Caco-2 (cell line): ENCODE data around the gene TMEM255B. TPM values are rescaled to one million over a fixed set of nuclear protein-coding genes. Genes with fewer than 3 reads are reported as not detected.
"Not testable (repeated sequence)": the region's sequence is repeated elsewhere in the genome, so short reads cannot be mapped to it uniquely, and the experiment has no call there.

ENCODE experiments used
- BruUV-seq: library from RNA; stranded (reverse); fragments of 400-500 nt; replicated peaks from 2 replicates; lab custom pipeline; 2021; lab: Mats Ljungman, UMichigan
- CTCF ChIA-PET: fragments of 300-600 bp; sonication (Branson Sonifier 250); formaldehyde crosslinking; loops from one replicate; lab custom pipeline; 2022; ENCODE audit warnings: antibody characterized with exemption; lab: Charles Lee
- POLR2A ChIA-PET: fragments of 300-600 bp; sonication (Branson Sonifier 250); formaldehyde crosslinking; loops from one replicate; lab custom pipeline; 2022; ENCODE audit warnings: antibody characterized with exemption; lab: Charles Lee
- DNase-seq, 2 experiments: peaks; one replicate each; pipeline versions ENCODE4 v3.0.0 to v3.0.0-alpha.2; 2020 to 2022
- H3K27me3 ChIP-seq: replicated peaks from 2 replicates; pipeline ENCODE4 v1.6.0; 2011; ENCODE audit warnings: low read length; ENCODE audit not compliant: control insufficient read depth, insufficient read depth
- H3K36me3 ChIP-seq: 2 replicates; pipeline ENCODE4 v1.5.1; 2011; ENCODE audit warnings: low read length; ENCODE audit not compliant: control insufficient read depth, insufficient read depth
- H3K4me1 ChIP-seq: fragments of 250-450 bp; sonication (Bioruptor Pico); 2 replicates; pipeline ENCODE4 v1.5.1; 2020; ENCODE audit warnings: mild to moderate bottlenecking
- H3K4me3 ChIP-seq: 2 replicates; pipeline ENCODE4 v1.5.1; 2011; ENCODE audit warnings: low read depth, mild to moderate bottlenecking, control low read depth, low read length
- H3K9me3 ChIP-seq: fragments of 250-450 bp; sonication (Bioruptor Pico); 2 replicates; pipeline ENCODE4 v1.5.1; 2020; ENCODE audit warnings: mild to moderate bottlenecking, moderate library complexity
- H3K27ac Mint-ChIP-seq: one replicate; pipeline ENCODE4 v1.8.0; 2022; ENCODE audit warnings: mixed read lengths; ENCODE audit not compliant: unreplicated experiment
- H3K27me3 Mint-ChIP-seq: one replicate; pipeline ENCODE4 v1.8.0; 2022; ENCODE audit warnings: mixed read lengths; ENCODE audit not compliant: insufficient read depth, unreplicated experiment
- H3K36me3 Mint-ChIP-seq: one replicate; pipeline ENCODE4 v1.8.0; 2022; ENCODE audit warnings: mild to moderate bottlenecking, mixed read lengths; ENCODE audit not compliant: insufficient read depth, unreplicated experiment
- H3K4me1 Mint-ChIP-seq: one replicate; pipeline ENCODE4 v1.8.0; 2022; ENCODE audit warnings: low read depth, mixed read lengths; ENCODE audit not compliant: unreplicated experiment
- H3K4me3 Mint-ChIP-seq: one replicate; pipeline ENCODE4 v1.8.0; 2022; ENCODE audit warnings: mild to moderate bottlenecking, moderate library complexity, mixed read lengths; ENCODE audit not compliant: unreplicated experiment
- H3K9me3 Mint-ChIP-seq: one replicate; pipeline ENCODE4 v1.8.0; 2022; ENCODE audit warnings: mixed read lengths; ENCODE audit not compliant: unreplicated experiment
- CTCF ChIP-seq, 2 experiments: fragments of 200-600 bp in 1 of 2; IDR thresholded peaks; 1 replicate in 1 of 2; 2 replicates in 1 of 2; pipeline versions ENCODE4 v1.5.1 to v1.8.0; 2011 to 2022; ENCODE audit warnings: antibody characterized with exemption in 1 of 2, control low read depth in 1 of 2, inconsistent platforms in 1 of 2, low read depth in 1 of 2, low read length in 1 of 2, mild to moderate bottlenecking in 1 of 2, moderate library complexity in 1 of 2; ENCODE audit not compliant: insufficient read depth in 1 of 2, severe bottlenecking in 1 of 2, unreplicated experiment in 1 of 2
- intact Hi-C: fragments of 100-400 bp; cut with micrococcal nuclease; formaldehyde crosslinking; loops from one replicate; pipeline ENCODE4 v1.10.0; 2022; ENCODE audit not compliant: unreplicated experiment
- total RNA-seq: library from RNA; stranded (reverse); gene quantifications from 2 replicates; pipeline ENCODE4 v1.2.3, GENCODE V29; 2022

TMEM255B gene
- total RNA-seq, 1 experiment from 2014 or later = 0.82 TPM

DNA sequence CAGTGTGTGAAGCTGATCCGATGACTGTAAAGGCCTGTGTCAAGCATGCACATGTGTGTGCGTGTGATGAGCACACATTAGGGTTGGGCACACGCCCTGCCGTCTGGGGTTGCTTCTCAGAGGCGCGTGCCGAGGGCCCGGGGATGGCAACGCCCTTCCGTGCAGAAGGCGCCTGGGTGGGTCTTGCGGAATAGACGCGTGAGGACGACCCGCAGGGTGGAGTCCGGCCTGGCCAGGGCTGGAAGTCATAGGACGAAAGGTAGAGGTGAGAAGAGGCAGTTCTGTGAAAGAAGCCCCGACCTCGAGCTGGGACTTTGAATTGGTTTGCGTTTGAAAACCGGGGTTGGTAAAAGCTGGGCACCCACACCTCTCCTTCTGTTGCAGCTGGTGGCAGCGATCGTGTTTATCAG lies 35.7 kb downstream of the TMEM255B start:
- no peak for DNase-seq
- no peak for TF ChIP-seq CTCF (IDR thresholded peaks at IDR 0.05; ENCODE audit: insufficient read depth in 1 of 2, low read depth in 1 of 2, low read length in 1 of 2, severe bottlenecking in 1 of 2, unreplicated experiment in 1 of 2)
- Histone ChIP-seq H3K4me3 (no peak overlapping the region), H3K36me3 (no peaks in the 10 kb centered on the region; the same call in 1 of the 2 replicates), H3K27me3 (no peaks in the 10 kb centered on the region), H3K4me1 (peaks cover 15% of the 10 kb centered on the region; the same call in 1 of the 2 replicates), H3K9me3 (no peaks in the 10 kb centered on the region)
- BruUV-seq = no TSS peak
- no peaks in the 10 kb centered on the region for H3K27me3 Mint-ChIP-seq
- no peaks in the 10 kb centered on the region for H3K4me1 Mint-ChIP-seq
- no peak overlapping the region for H3K27ac Mint-ChIP-seq
- no peak overlapping the region for H3K4me3 Mint-ChIP-seq
- intact Hi-C loops = loop anchor here (5.0 kb wide), 1 partner anchor 817 kb away; no protein-coding TSS in a partner anchor
- no peaks in the 10 kb centered on the region for H3K9me3 Mint-ChIP-seq
- no peaks in the 10 kb centered on the region for H3K36me3 Mint-ChIP-seq
- CTCF ChIA-PET = interaction anchor here (0.7 kb wide), 1 partner anchor 72 kb away, joined by 3 read pairs; no protein-coding TSS in a partner anchor
- POLR2A ChIA-PET = no interaction called here

DNA sequence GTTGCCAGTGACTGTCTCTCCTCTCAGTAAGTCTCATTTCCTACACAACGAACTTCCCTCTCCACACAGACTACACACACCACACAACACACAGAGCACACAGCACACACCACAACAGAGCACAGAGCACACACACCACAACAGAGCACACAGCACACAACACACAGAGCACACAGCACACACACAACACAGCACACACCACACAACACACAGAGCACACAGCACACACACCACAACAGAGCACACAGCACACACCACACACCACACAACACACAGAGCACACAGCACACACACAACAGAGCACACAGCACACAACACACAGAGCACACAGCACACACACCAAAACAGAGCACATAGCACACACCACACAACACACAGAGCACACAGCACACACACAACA lies 36.3 kb downstream of the TMEM255B start:
- H3K9me3 Mint-ChIP-seq, BruUV-seq, POLR2A ChIA-PET, H3K4me3 ChIP-seq, H3K27ac Mint-ChIP-seq, H3K27me3 Mint-ChIP-seq, H3K36me3 Mint-ChIP-seq, H3K36me3 ChIP-seq, H3K4me3 Mint-ChIP-seq, intact Hi-C loops, H3K27me3 ChIP-seq, DNase-seq, H3K4me1 Mint-ChIP-seq, H3K9me3 ChIP-seq: not testable (repeated sequence)
- CTCF ChIA-PET = interaction anchor here (0.6 to 0.7 kb wide), 2 partner anchors 10 to 73 kb away, joined by 3 to 9 read pairs; no protein-coding TSS in a partner anchor
- peaks cover 15% of the 10 kb centered on the region; the same call in 1 of the 2 replicates for H3K4me1 ChIP-seq

DNA sequence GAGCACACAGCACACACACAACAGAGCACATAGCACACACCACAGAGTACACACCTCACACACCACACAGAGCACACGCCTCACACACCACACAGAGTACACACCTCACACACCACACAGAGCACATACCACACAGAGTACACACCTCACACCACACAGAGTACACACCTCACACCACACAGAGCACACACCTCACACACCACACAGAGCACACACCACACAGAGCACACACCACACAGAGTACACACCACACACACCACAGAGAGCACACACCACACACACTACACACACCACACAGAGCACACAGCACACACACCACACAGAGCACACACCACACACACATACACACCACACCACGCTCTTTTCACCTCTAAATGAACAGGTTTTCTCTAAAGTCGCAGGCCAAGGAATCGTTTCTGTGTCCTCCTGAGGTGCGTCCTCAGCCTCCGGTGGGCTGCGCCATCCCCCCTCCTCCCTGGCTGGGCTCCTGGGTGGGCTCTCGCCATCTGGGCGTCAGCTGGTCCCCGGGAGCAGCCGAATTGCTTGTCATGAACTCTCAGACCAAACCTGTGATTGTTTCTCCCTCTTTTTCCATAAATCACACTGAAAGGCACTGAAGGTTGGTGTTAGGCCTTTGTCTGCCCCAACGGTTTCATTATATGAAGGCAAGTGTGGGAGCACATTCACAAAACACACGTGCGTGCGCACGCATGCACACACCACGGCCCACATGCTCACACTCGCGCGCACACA lies 37.4 kb downstream of the TMEM255B start:
- no peak overlapping the region for H3K4me3 Mint-ChIP-seq
- no peaks in the 10 kb centered on the region for H3K9me3 Mint-ChIP-seq
- intact Hi-C loops = no loop called here
- Histone ChIP-seq H3K36me3 (no peaks in the 10 kb centered on the region), H3K27me3 (no peaks in the 10 kb centered on the region), H3K4me1 (peaks cover 15% of the 10 kb centered on the region; the same call in 1 of the 2 replicates), H3K9me3 (no peaks in the 10 kb centered on the region), H3K4me3 (no peak overlapping the region)
- POLR2A ChIA-PET = no interaction called here
- H3K36me3 Mint-ChIP-seq = no peaks in the 10 kb centered on the region
- no peak for TF ChIP-seq CTCF (IDR thresholded peaks at IDR 0.05; ENCODE audit: insufficient read depth in 1 of 2, low read depth in 1 of 2, low read length in 1 of 2, severe bottlenecking in 1 of 2, unreplicated experiment in 1 of 2)
- CTCF ChIA-PET = no interaction called here
- H3K4me1 Mint-ChIP-seq = no peaks in the 10 kb centered on the region
- H3K27me3 Mint-ChIP-seq = no peaks in the 10 kb centered on the region
- DNase-seq = no peak
- H3K27ac Mint-ChIP-seq = no peak overlapping the region
- no TSS peak for BruUV-seq
